HepG2 (cell line): Measurements from ENCODE around the gene MYADML2. TPM values are rescaled to one million over a fixed set of nuclear protein-coding genes. Genes with fewer than 3 reads are reported as not detected.

Experiments used
- KDM3A ChIP-seq: IDR thresholded peaks from 2 replicates; pipeline ENCODE4 v1.6.1; 2018; ENCODE audit warnings: low read depth, missing compliant biosample characterization
- MAFF ChIP-seq: IDR thresholded peaks from 2 replicates; pipeline ENCODE4 v1.6.1; 2011; ENCODE audit warnings: low read depth, low read length, improper control_type of control experiment
- MEIS1 ChIP-seq: sonication (generic); formaldehyde crosslinking; IDR thresholded peaks from 2 replicates; pipeline ENCODE4 v1.9.0; 2021; ENCODE audit warnings: mild to moderate bottlenecking, missing genetic modification reagents, moderate library complexity, borderline replicate concordance
- SP140L ChIP-seq: sonication (generic); formaldehyde crosslinking; IDR thresholded peaks from 2 replicates; pipeline ENCODE4 v1.4.0; 2020; ENCODE audit warnings: missing genetic modification reagents, borderline replicate concordance
- ZFP37 ChIP-seq: sonication (generic); formaldehyde crosslinking; IDR thresholded peaks from 2 replicates; pipeline ENCODE4 v1.4.0; 2020; ENCODE audit warnings: missing genetic modification reagents, borderline replicate concordance
- ZNF614 ChIP-seq: IDR thresholded peaks from 2 replicates; pipeline ENCODE4 v1.6.1; 2018; ENCODE audit warnings: missing biosample characterization, missing genetic modification reagents, inconsistent platforms, borderline replicate concordance
- polyA plus RNA-seq, 8 experiments: library from polyadenylated mRNA; depleted of rRNA in 3 of 8; stranded (reverse) in 7 of 8; unstranded in 1 of 8; fragments of >200 nt; fragmentation: Illumina TruSeq in 4 of 8; extraction: Trizol in 4 of 8; gene quantifications; 2 replicates each; pipeline versions ENCODE4 v1.2.1 to v1.2.3, GENCODE V29; 2011 to 2016; ENCODE audit warnings: low read depth in 4 of 8, missing spikeins in 1 of 8, mixed read lengths in 1 of 8; ENCODE audit not compliant: insufficient read depth in 1 of 8
- total RNA-seq, 5 experiments: library from RNA; depleted of rRNA; stranded (reverse); fragments of >200 nt; fragmentation: Illumina TruSeq; extraction: Trizol; gene quantifications; 2 replicates each; pipeline ENCODE4 v1.2.3, GENCODE V29; 2016; ENCODE audit warnings: low read depth in 1 of 5
- TF ChIP-seq, protein P1 (sequence below): sonication (generic); formaldehyde crosslinking; IDR thresholded peaks from one replicate; pipeline ENCODE4 v1.5.1; 2020; ENCODE audit warnings: mild to moderate bottlenecking, missing genetic modification reagents; ENCODE audit errors: not compliant biosample characterization
- TF ChIP-seq, protein P2 (sequence below): sonication (generic); formaldehyde crosslinking; IDR thresholded peaks from 2 replicates; pipeline ENCODE4 v1.8.0; 2022; ENCODE audit warnings: mild to moderate bottlenecking, missing genetic modification reagents, borderline replicate concordance
- TF ChIP-seq, protein P3 (sequence below): sonication (generic); formaldehyde crosslinking; IDR thresholded peaks from 2 replicates; pipeline ENCODE4 v1.8.1; 2023; ENCODE audit warnings: mild to moderate bottlenecking, inconsistent platforms, moderate library complexity, missing genetic modification reagents, borderline replicate concordance
- TF ChIP-seq, protein P4 (sequence below): sonication (generic); formaldehyde crosslinking; IDR thresholded peaks from 2 replicates; pipeline ENCODE4 v1.5.1; 2020; ENCODE audit warnings: missing genetic modification reagents, mild to moderate bottlenecking, borderline replicate concordance
- TF ChIP-seq, protein P5 (sequence below): IDR thresholded peaks from 2 replicates; pipeline ENCODE4 v1.6.1; 2016; ENCODE audit warnings: missing compliant biosample characterization, missing genetic modification reagents, borderline replicate concordance

Gene MYADML2
- total and polyA plus RNA-seq, 2 of the 13 experiments (the other 11 are each of a cell fraction or from before 2014, with no cell fraction given): not detected

DNA sequence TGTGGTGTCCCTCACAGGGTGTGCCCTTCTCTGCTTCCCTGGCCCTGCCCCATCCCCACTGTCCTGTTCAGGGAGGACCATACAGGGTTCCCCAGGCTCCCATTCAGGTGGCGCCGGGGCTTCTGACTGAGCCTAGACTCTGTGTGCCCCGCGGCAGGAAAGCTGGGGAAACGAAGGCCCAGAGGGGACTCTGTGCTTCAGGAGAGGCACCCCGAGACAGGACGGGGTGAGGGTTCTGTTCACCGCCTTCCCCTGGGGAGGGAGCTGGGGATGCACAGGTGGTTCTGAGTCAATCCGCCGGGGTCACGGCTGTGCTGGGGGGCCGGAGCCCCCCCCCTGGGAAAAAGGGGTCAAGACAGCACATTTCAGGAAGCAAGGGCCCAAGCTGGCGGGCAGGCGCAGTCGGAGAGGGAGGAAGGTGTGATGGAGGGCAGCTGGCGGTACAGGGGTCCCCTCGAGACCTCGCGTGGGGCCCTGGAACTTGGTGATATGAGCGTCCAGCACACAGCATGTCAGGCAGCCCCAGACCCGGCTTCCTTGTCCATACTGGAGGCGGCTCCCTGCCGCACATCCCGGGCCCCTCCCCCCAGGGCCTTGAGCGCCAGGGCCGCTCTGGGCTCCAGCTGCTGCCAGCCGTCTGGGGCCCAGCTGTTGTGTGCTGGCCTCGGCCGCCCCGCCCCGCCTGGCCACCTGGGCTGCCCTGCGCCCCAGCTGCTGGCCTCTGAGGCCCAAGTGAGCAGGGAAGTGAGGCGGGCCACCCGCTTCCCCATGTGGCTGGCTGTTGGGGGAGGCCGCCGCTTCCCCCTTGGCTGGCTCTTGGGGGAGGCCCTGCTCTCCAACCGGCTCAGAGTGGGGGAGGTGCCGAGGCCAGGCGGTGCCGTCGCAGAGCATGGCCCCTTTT is 19.6 kb upstream of the MYADML2 start (continued):
- TF ChIP-seq SP140L (CRISPR knock-in tag) (no peak), MAFF (no peak), MEIS1 (CRISPR knock-in tag) (peak; percentile 74), ZFP37 (CRISPR knock-in tag) (no peak), ZNF614 (peak; percentile 93; the same call in 1 of the 2 replicates), KDM3A (CRISPR knock-in tag) (peak; percentile 90; the same call in 1 of the 2 replicates)
- TF ChIP-seq, protein P1, sequence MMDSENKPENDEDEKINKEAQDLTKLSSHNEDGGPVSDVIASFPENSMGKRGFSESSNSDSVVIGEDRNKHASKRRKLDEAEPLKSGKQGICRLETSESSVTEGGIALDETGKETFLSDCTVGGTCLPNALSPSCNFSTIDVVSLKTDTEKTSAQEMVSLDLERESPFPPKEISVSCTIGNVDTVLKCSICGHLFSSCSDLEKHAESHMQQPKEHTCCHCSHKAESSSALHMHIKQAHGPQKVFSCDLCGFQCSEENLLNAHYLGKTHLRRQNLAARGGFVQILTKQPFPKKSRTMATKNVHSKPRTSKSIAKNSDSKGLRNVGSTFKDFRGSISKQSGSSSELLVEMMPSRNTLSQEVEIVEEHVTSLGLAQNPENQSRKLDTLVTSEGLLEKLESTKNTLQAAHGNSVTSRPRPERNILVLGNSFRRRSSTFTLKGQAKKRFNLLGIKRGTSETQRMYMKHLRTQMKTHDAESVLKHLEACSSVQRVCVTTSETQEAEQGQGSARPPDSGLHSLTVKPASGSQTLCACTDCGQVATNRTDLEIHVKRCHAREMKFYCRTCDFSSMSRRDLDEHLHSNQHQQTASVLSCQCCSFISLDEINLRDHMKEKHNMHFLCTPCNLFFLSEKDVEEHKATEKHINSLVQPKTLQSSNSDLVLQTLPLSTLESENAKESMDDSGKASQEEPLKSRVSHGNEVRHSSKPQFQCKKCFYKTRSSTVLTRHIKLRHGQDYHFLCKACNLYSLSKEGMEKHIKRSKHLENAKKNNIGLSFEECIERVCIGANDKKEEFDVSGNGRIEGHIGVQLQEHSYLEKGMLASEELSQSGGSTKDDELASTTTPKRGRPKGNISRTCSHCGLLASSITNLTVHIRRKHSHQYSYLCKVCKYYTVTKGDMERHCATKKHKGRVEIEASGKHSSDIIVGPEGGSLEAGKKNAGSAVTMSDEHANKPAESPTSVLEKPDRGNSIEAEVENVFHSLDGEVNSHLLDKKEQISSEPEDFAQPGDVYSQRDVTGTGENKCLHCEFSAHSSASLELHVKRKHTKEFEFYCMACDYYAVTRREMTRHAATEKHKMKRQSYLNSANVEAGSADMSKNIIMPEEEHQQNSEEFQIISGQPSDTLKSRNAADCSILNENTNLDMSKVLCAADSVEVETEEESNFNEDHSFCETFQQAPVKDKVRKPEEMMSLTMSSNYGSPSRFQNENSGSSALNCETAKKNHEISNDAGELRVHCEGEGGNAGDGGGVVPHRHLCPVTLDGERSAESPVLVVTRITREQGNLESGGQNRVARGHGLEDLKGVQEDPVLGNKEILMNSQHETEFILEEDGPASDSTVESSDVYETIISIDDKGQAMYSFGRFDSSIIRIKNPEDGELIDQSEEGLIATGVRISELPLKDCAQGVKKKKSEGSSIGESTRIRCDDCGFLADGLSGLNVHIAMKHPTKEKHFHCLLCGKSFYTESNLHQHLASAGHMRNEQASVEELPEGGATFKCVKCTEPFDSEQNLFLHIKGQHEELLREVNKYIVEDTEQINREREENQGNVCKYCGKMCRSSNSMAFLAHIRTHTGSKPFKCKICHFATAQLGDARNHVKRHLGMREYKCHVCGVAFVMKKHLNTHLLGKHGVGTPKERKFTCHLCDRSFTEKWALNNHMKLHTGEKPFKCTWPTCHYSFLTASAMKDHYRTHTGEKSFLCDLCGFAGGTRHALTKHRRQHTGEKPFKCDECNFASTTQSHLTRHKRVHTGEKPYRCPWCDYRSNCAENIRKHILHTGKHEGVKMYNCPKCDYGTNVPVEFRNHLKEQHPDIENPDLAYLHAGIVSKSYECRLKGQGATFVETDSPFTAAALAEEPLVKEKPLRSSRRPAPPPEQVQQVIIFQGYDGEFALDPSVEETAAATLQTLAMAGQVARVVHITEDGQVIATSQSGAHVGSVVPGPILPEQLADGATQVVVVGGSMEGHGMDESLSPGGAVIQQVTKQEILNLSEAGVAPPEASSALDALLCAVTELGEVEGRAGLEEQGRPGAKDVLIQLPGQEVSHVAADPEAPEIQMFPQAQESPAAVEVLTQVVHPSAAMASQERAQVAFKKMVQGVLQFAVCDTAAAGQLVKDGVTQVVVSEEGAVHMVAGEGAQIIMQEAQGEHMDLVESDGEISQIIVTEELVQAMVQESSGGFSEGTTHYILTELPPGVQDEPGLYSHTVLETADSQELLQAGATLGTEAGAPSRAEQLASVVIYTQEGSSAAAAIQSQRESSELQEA (CRISPR knock-in tag): no peak
- TF ChIP-seq, protein P2, sequence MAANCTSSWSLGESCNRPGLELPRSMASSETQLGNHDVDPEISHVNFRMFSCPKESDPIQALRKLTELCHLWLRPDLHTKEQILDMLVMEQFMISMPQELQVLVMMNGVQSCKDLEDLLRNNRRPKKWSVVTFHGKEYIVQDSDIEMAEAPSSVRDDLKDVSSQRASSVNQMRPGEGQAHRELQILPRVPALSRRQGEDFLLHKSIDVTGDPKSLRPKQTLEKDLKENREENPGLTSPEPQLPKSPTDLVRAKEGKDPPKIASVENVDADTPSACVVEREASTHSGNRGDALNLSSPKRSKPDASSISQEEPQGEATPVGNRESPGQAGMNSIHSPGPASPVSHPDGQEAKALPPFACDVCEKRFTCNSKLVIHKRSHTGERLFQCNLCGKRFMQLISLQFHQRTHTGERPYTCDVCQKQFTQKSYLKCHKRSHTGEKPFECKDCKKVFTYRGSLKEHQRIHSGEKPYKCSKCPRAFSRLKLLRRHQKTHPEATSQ (CRISPR knock-in tag): no peak; the same call in 1 of the 2 replicates
- TF ChIP-seq, protein P3, sequence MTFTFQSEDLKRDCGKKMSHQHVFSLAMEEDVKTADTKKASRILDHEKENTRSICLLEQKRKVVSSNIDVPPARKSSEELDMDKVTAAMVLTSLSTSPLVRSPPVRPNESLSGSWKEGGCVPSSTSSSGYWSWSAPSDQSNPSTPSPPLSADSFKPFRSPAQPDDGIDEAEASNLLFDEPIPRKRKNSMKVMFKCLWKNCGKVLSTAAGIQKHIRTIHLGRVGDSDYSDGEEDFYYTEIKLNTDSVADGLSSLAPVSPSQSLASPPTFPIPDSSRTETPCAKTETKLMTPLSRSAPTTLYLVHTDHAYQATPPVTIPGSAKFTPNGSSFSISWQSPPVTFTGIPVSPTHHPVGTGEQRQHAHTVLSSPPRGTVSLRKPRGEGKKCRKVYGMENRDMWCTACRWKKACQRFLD (CRISPR knock-in tag): peak; percentile 79; the same call in 1 of the 2 replicates
- TF ChIP-seq, protein P4, sequence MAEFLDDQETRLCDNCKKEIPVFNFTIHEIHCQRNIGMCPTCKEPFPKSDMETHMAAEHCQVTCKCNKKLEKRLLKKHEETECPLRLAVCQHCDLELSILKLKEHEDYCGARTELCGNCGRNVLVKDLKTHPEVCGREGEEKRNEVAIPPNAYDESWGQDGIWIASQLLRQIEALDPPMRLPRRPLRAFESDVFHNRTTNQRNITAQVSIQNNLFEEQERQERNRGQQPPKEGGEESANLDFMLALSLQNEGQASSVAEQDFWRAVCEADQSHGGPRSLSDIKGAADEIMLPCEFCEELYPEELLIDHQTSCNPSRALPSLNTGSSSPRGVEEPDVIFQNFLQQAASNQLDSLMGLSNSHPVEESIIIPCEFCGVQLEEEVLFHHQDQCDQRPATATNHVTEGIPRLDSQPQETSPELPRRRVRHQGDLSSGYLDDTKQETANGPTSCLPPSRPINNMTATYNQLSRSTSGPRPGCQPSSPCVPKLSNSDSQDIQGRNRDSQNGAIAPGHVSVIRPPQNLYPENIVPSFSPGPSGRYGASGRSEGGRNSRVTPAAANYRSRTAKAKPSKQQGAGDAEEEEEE: no peak
- TF ChIP-seq, protein P5, sequence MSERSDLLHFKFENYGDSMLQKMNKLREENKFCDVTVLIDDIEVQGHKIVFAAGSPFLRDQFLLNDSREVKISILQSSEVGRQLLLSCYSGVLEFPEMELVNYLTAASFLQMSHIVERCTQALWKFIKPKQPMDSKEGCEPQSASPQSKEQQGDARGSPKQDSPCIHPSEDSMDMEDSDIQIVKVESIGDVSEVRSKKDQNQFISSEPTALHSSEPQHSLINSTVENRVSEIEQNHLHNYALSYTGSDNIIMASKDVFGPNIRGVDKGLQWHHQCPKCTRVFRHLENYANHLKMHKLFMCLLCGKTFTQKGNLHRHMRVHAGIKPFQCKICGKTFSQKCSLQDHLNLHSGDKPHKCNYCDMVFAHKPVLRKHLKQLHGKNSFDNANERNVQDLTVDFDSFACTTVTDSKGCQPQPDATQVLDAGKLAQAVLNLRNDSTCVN (CRISPR knock-in tag): peak; percentile 85
